Measurements from ENCODE around the gene MMP20. TPM values are rescaled to one million over a fixed set of nuclear protein-coding genes. Genes with fewer than 3 reads are reported as not detected.

The MMP20 gene
- total RNA-seq, 1 experiment from 2014 or later = 0.30 TPM

DNA sequence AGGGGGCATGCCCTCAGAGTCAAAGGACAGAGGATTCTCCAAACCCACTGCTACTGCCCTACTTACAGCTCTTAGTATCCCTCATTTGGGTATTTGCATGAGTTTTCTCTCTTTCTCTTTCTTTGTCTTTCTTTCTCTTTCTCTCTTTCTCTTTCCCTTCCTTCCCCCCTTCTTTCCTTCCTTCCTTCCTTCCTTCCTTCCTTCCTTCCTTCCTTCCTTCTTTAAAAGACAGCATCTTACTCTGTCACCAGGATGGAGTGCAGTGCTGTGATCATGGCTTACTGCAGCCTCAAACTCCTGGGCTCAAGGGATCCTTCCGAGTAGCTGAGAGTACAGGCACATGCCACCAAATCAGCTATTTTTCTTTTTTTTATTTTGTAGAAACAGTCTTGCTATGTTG, 80.5 kb downstream of the MMP20 start (continued):
- TF ChIP-seq EGR1 (IDR thresholded peaks at IDR 0.05; ENCODE audit: low read depth) = no peak

DNA sequence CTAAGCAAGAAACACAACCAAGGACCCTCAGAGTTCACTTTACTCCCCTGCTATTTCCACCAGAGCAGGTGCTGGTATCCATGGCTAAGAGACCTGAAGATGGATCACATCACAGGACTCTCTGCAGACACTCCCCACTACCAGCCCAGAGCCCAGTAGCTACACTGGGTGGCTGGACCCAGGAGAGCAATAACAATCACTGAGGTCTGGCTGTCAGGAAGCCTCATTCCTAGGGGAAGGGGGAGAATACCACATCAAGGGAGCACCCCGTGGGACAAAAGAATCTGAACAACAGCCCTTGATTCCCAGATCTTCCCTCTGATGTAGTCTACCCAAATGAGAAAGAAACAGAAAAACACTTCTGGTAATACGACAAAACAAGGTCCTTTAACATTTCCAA, 85.6 kb downstream of the MMP20 start:
- BruUV-seq (replicated peaks) = no TSS peak
- intact Hi-C loops (cut with micrococcal nuclease) = no loop called here
- TF ChIP-seq ELF1 (IDR thresholded peaks at IDR 0.05; ENCODE audit: borderline replicate concordance, low read depth) (no peak), YY1 (IDR thresholded peaks at IDR 0.05; ENCODE audit: extremely low read depth, insufficient replicate concordance, low read depth, low read length) (no peak), RAD21 (IDR thresholded peaks at IDR 0.05; ENCODE audit: low read depth) (no peak), ZNF274 (IDR thresholded peaks at IDR 0.05; ENCODE audit: low read depth, low read length) (no peak), CEBPB (IDR thresholded peaks at IDR 0.05; ENCODE audit: low read depth) (no peak), SIN3A (IDR thresholded peaks at IDR 0.05; ENCODE audit: low read depth) (no peak), POLR2AphosphoS5 (IDR thresholded peaks at IDR 0.05; ENCODE audit: low read depth, low read length) (no peak), POLR2A (IDR thresholded peaks at IDR 0.05; ENCODE audit: borderline replicate concordance, extremely low read depth, insufficient read depth, insufficient read length) (no peak), EGR1 (IDR thresholded peaks at IDR 0.05; ENCODE audit: low read depth) (no peak), JUND (IDR thresholded peaks at IDR 0.05) (no peak), SP1 (IDR thresholded peaks at IDR 0.05; ENCODE audit: low read depth) (no peak), SRF (IDR thresholded peaks at IDR 0.05; ENCODE audit: low read depth) (no peak), EZH2phosphoT487 (IDR thresholded peaks at IDR 0.05; ENCODE audit: borderline replicate concordance) (no peak), FOSL1 (IDR thresholded peaks at IDR 0.05; ENCODE audit: low read depth) (no peak), TCF7L2 (IDR thresholded peaks at IDR 0.05; ENCODE audit: borderline replicate concordance, extremely low read depth, insufficient read depth, insufficient read length) (no peak)
- TF ChIP-seq, protein P1, sequence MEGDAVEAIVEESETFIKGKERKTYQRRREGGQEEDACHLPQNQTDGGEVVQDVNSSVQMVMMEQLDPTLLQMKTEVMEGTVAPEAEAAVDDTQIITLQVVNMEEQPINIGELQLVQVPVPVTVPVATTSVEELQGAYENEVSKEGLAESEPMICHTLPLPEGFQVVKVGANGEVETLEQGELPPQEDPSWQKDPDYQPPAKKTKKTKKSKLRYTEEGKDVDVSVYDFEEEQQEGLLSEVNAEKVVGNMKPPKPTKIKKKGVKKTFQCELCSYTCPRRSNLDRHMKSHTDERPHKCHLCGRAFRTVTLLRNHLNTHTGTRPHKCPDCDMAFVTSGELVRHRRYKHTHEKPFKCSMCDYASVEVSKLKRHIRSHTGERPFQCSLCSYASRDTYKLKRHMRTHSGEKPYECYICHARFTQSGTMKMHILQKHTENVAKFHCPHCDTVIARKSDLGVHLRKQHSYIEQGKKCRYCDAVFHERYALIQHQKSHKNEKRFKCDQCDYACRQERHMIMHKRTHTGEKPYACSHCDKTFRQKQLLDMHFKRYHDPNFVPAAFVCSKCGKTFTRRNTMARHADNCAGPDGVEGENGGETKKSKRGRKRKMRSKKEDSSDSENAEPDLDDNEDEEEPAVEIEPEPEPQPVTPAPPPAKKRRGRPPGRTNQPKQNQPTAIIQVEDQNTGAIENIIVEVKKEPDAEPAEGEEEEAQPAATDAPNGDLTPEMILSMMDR (IDR thresholded peaks at IDR 0.05 in 2 of 3, conservative IDR thresholded peaks at IDR 0.05 in 1 of 3; ENCODE audit: borderline replicate concordance in 1 of 3, insufficient read depth in 1 of 3, low read depth in 2 of 3, low read length in 2 of 3) = no peak
- TF ChIP-seq, protein P2, sequence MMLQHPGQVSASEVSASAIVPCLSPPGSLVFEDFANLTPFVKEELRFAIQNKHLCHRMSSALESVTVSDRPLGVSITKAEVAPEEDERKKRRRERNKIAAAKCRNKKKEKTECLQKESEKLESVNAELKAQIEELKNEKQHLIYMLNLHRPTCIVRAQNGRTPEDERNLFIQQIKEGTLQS (IDR thresholded peaks at IDR 0.05) = no peak
- TF ChIP-seq, protein P3, sequence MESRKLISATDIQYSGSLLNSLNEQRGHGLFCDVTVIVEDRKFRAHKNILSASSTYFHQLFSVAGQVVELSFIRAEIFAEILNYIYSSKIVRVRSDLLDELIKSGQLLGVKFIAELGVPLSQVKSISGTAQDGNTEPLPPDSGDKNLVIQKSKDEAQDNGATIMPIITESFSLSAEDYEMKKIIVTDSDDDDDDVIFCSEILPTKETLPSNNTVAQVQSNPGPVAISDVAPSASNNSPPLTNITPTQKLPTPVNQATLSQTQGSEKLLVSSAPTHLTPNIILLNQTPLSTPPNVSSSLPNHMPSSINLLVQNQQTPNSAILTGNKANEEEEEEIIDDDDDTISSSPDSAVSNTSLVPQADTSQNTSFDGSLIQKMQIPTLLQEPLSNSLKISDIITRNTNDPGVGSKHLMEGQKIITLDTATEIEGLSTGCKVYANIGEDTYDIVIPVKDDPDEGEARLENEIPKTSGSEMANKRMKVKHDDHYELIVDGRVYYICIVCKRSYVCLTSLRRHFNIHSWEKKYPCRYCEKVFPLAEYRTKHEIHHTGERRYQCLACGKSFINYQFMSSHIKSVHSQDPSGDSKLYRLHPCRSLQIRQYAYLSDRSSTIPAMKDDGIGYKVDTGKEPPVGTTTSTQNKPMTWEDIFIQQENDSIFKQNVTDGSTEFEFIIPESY (IDR thresholded peaks at IDR 0.05; ENCODE audit: extremely low read depth, insufficient replicate concordance, low read length) = no peak
- TF ChIP-seq, protein P4, sequence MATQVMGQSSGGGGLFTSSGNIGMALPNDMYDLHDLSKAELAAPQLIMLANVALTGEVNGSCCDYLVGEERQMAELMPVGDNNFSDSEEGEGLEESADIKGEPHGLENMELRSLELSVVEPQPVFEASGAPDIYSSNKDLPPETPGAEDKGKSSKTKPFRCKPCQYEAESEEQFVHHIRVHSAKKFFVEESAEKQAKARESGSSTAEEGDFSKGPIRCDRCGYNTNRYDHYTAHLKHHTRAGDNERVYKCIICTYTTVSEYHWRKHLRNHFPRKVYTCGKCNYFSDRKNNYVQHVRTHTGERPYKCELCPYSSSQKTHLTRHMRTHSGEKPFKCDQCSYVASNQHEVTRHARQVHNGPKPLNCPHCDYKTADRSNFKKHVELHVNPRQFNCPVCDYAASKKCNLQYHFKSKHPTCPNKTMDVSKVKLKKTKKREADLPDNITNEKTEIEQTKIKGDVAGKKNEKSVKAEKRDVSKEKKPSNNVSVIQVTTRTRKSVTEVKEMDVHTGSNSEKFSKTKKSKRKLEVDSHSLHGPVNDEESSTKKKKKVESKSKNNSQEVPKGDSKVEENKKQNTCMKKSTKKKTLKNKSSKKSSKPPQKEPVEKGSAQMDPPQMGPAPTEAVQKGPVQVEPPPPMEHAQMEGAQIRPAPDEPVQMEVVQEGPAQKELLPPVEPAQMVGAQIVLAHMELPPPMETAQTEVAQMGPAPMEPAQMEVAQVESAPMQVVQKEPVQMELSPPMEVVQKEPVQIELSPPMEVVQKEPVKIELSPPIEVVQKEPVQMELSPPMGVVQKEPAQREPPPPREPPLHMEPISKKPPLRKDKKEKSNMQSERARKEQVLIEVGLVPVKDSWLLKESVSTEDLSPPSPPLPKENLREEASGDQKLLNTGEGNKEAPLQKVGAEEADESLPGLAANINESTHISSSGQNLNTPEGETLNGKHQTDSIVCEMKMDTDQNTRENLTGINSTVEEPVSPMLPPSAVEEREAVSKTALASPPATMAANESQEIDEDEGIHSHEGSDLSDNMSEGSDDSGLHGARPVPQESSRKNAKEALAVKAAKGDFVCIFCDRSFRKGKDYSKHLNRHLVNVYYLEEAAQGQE (IDR thresholded peaks at IDR 0.05; ENCODE audit: low read depth) = no peak
- H2AFZ ChIP-seq (ENCODE audit: low read depth, low read length, poor library complexity, severe bottlenecking) = no peak overlapping the region
- H3K27ac ChIP-seq (ENCODE audit: low read depth, low read length) = no peak overlapping the region
- ChIA-PET POLR2A (no interaction called here), RAD21 (ENCODE audit: low non-redundant PET in 1 of 2, low total read pairs in 2 of 2, uncharacterized antibody in 2 of 2, unreplicated experiment in 2 of 2) (no interaction called here), CTCF (interaction anchor here (1.5 kb wide), 2 partner anchors 21 to 245 kb away, joined by 3 read pairs; no protein-coding TSS in a partner anchor)
- H3K27me3 ChIP-seq (ENCODE audit: insufficient read depth, low read length) = no peaks in the 10 kb centered on the region
- no peak overlapping the region for H3K4me2 ChIP-seq (ENCODE audit: low read length)
- H3K9me2 ChIP-seq (ENCODE audit: insufficient read depth) = no peaks in the 10 kb centered on the region
- H3K9ac ChIP-seq (ENCODE audit: low read length) = no peak overlapping the region
- ATAC-seq (no peak; the same call in 1 of the 2 replicates), DNase-seq (ENCODE audit: low read depth, low spot score) (no peak)
- no peaks in the 10 kb centered on the region for H3K79me2 ChIP-seq (ENCODE audit: insufficient read depth, low read length)
- H3K4me1 ChIP-seq (ENCODE audit: control insufficient read depth in 1 of 2, insufficient read depth in 2 of 2, low read length in 2 of 2) = peaks cover 0 to 8% of the 10 kb centered on the region in 2 experiments; a peak in 1 of 4 replicates
- H3K36me3 ChIP-seq (ENCODE audit: control insufficient read depth in 1 of 2, insufficient read depth in 2 of 2, low read length in 2 of 2) = no peaks in the 10 kb centered on the region
- no peaks in the 10 kb centered on the region for H4K20me1 ChIP-seq (ENCODE audit: insufficient read depth)
- H3K9me3 ChIP-seq (ENCODE audit: control insufficient read depth in 1 of 2, insufficient read depth in 1 of 2, low read depth in 1 of 2, low read length in 2 of 2) = no peaks in the 10 kb centered on the region
- no peak overlapping the region for H3K4me3 ChIP-seq (replicated peaks in 1 of 2; ENCODE audit: low read depth in 1 of 2, low read length in 2 of 2)
